Stimulated activated naive CD4-positive, alpha-beta T cell treated with Interleukin-2 at 50 U/mL for 16 hours (primary cell): Measurements from ENCODE around the gene C14orf119.
A peak's percentile ranks its signal among the peaks of the same experiment; 100 is the strongest.

Experiments used
- DNase-seq: peaks from one replicate; lab custom pipeline; 2025; lab: John Stamatoyannopoulos, UW

Gene C14orf119

GRCh38 chr14:23109769-23110168, 14.5 kb downstream of the C14orf119 start:
- DNase-seq, result no peak

DNA sequence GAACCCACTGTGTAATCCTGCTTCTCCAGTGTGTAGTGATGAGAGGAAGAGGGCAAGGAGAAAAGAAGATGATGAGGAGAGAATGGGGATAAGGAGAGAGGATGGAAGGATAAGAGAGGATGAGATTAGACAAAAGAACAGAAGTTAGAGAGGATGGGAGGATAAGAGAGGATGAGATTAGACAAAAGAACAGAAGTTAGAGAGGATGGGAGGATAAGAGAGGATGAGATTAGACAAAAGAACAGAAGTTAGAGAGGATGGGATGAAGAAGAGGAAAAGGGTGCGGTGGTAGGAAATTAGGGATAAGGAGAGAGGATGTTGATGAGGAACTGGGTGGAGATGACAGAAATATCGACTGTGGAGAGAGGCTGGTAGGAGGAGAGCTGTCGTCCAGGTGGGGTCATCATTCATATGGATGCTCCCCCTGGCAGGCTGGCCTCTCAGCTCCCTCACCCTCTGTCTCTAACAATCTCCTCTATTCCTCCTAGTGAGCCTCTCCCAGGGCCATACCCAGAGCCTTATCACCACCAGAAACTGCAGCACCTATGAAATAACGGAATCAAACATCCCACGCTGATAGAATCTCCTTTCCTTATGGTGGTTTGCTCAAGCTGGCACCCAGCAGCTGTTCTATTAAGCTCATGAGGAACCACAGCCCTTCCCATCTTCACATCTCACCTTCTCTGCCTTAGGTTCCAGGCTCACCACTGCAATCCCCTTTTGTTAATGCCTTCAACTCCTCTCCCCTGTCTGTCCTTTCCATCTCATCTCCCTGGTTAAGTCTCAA, 15.5 kb downstream of the C14orf119 start:
- no peak for DNase-seq

GRCh38 chr14:23112359-23113178, 17.3 kb downstream of the C14orf119 start:
- DNase-seq, result no peak

GRCh38 chr14:23113431-23114119, 18.3 kb downstream of the C14orf119 start:
- no peak for DNase-seq

DNA sequence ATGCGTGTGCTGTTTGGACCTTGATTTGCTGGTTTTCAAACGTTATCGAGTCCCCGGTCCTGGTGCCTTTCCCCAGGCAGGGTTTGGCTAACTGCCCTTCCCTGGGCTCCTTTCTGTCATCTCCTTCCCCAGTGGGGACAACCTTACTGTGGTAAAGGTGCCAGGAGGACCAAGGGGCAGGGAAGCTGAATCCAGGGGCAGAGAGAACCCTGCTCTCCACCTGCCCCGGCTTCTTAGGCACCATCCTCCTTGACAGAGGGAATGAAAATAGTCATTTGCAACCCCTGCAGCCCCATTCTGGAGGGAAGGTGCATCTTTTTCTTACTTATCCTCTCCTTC, 18.8 kb downstream of the C14orf119 start:
- DNase-seq, result no peak

DNA sequence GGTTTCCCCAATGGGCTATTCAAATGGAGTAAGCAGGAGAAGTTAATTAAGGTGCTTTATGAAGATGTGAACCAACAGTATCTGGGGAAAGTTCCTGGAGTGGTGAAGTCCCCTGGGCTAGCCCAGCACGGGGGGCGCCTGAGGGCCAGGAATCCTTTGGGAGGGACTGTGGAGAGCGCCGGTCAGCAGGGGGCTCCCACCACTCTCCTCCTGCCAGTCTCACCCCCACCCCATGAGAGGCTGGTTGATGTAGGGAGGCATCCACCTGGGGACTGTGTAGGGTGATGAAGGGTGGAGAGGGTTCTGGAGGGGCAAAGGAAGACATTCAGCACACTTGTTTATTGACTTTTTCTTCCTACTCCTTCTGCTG, 19.3 kb downstream of the C14orf119 start:
- DNase-seq, result no peak

- no peak for DNase-seq
Measured at GRCh38 chr14:23115039-23115731, 19.9 kb downstream of the C14orf119 start.

DNA sequence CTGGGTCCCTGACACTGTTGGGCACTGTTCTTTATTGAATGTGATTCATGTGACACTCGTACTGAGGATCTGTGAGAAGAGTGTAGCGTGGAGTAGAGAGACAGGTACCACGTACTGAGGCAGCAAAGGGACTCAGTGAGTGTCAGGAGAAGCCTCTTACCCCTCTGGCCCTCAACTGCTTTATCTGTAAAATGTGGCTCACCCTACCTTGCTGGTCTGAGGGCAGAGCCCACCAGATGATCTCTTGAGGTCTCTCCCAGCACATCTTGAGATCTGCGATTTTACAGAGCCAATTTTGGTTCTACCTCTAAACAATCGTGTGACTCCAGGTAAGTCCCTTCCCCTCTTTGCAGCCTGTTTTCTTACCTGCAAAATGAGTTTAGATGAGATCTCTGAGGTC, 20.6 kb downstream of the C14orf119 start:
- no peak for DNase-seq

DNA sequence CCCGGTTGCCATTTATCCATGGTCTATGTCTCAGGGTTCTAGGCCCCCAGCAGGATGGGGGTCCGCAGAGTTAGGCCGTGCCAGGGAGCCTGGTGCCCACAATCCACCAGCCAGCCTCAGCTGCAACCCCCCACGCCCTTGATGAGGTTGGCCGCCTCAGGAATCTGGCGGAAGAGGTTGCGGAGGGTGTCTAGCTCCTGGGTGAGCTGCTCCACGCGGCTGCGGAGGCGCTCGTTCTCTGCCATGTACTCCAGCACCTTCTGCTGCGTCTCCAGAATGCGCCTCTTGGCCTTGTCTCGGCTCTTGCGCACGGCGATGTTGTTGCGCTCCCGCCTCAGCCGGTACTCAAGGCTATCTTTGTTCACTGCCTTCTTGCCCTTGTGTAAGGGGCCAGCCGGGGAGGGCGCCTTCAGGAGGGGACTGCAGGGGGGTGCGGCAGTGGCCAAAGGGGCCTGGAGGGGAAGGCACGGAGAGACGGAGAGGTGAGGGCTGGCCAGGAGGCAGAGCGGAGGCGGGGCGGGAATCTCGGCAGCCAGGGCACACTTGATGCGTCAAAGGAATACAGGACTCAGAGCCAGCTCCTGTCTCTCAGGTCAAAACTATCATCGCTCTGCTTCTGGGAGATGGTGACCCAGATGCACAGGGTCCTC, 22.2 kb downstream of the C14orf119 start:
- no peak for DNase-seq

- DNase-seq, result no peak
Measured at GRCh38 chr14:23118506-23119362, 23.4 kb downstream of the C14orf119 start, which contains the start of gene CEBPE. Gene CEBPE (minus strand): TSS chr14:23119255. CDS start chr14:23119091, 164 bp downstream.

DNA sequence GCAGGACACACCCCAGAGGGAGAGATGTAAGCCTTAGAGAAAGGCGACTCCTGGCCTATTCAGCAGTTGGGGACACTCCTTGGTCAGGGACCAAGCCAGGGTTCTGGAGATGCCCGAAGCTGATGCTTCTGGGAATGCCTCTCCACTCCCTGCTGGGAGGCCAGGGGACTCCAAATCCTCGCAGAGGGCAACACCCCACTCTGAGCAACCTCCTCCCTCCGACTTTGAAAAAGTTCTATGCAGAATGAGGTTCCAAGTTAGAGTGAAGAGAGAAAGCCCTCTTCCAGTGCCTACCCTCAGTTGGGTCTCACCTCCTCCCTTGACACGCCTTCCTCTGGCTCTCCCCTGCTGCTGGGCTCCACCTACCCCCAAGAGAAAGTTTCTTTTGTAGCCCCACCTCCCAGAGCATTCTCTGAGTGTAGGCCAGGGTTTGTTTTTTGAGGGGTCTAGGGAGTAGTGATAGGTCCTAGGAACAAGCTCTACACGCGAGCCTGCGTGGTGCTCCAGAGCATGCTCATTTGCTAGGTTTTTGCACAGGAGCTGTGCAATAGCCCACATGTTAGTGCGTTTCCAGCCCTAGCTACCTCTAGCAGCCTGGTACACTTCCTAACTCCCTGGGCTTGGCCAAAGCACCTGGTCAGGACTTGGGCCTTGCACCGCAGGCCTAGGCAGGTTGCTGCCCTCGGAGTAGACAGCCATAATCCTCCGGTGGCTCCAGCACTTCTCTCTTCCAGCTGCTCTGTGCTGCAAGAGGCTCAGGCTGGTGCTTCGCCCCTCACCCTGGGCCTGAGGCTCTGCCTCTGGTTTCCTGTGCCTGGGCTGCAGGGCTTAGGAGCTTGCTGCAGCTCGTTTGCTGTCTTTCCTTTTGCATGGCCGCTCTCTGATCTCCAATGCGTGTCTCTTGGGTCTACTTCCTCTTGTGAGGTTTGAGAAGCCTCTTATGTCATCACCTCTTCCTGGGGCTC, 24.3 kb downstream of the C14orf119 start:
- DNase-seq, result peak; percentile 9

DNA sequence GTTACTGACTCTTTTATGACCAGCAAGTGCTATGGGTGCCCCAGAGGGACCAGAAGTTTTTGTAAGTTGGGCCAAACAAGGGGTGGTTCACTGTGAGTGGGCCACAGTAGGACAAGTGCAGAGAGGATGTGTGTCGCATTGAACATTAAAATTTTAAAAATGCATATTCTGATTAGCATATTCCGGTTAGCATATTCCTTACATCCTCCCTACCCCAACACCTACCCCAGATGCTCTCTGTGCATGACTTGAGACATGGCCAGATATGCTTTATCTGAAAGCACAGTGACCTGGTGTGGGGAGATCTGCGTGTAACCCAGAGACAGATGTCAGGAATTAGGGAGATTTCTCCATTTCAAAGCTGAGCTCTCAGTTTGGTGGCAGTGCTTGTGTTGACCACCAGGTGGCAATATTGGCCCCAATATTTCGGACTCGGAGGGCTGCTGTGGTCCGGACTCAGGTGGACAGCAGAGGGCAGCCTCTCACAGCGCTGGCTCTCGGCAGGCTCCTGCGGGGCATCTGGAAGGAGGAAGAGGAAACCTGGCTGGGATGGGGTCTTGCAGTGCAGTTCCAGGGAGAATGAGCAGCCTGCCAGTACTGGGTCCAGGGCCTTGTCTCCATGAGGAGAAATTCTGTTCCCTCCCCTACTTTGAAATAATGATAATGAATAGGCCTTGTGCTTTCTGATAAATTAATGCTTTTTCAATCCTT, 25.4 kb downstream of the C14orf119 start:
- DNase-seq, result peak; percentile 72

DNA sequence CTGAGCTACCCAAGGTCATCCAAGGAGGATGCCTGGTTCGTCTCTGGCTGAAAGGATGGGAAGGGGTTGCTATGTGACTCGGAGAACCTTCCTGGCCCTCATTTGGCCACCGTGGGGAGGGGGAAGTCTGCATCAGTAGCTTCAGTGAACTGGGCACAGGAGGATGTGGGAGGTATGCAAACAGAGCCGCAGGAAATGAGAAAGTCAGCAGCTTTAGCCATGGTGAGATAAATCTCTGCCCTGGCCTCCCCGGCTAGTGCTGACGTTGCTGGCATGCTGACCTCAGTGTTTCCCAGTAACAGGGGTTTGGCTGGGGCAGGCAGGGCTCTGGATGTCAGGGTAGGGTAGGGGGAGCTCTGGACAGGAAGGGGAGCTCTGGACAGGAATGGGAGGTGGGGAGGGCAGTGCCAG, 26.1 kb downstream of the C14orf119 start:
- no peak for DNase-seq

- DNase-seq, result no peak
Measured at GRCh38 chr14:23122086-23122485, 26.8 kb downstream of the C14orf119 start.

- DNase-seq, result no peak
Measured at GRCh38 chr14:23123419-23123818, 28.1 kb downstream of the C14orf119 start.

GRCh38 chr14:23124337-23124954, 29.1 kb downstream of the C14orf119 start:
- no peak for DNase-seq

- no peak for DNase-seq
Measured at GRCh38 chr14:23125011-23125410, 29.7 kb downstream of the C14orf119 start.

DNA sequence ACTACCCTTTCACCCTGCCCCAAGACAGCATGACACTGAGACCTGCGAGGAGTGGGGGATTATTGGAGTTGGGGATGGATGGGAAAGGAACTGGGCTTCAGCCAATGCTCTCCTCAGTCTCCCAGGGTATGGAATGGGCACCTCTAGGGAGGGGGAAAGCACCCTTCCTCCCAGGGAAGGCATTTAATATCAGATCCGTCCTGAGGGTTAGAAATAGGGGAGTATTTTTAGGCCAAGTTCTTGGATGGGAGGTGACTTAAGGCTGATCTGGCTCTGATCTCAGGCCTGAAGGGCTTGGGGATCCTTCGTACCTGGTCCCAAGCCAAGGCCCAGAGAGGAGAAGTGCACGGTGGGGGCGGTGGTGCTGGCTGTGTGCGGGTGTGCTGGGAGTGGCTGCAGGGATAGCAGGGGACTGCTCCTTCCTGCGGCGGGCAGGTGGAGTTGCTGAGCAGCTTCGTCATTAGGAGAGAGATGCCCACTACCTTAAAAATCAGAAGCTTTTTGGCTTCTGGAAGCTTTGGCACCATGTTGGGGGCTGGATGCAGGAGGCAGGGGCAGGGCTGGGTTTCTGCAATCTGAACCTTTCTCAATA, 30.7 kb downstream of the C14orf119 start:
- no peak for DNase-seq
